ENCODE measurements around the gene KCNAB3.

Gene KCNAB3

GRCh38 chr17:7897090-7897489, 32.6 kb downstream of the KCNAB3 start:
- DNase-seq = no peak

- no peak for DNase-seq
Observed at GRCh38 chr17:7894866-7895265, 34.8 kb downstream of the KCNAB3 start.

GRCh38 chr17:7894226-7894625, 35.4 kb downstream of the KCNAB3 start:
- DNase-seq = no peak

DNA sequence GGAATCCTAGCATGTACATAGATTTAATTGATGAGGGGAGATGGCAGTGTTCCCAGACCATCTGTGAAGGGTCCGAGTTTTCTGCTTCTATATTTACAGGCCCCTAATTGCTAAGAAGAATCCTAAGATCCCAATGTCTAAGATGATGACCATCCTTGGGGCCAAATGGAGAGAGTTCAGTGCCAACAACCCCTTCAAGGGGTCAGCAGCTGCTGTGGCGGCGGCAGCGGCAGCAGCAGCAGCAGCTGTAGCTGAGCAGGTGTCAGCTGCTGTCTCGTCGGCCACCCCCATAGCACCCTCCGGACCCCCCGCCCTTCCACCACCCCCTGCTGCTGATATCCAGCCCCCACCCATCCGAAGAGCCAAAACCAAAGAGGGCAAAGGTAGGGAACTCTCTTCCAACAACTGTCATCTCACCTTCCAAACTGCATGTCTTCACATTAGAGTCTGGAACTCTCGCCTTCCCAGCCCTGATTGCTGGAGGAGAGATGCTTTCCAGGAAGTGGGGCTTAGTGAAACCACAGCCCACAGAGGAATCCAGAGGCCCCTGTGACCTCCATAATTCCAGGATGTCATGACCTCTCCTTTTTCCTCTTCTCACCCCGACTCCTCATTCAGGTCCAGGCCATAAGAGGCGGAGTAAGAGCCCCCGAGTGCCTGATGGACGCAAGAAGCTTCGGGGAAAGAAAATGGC, 36.3 kb downstream of the KCNAB3 start:
- DNase-seq = no peak

DNA sequence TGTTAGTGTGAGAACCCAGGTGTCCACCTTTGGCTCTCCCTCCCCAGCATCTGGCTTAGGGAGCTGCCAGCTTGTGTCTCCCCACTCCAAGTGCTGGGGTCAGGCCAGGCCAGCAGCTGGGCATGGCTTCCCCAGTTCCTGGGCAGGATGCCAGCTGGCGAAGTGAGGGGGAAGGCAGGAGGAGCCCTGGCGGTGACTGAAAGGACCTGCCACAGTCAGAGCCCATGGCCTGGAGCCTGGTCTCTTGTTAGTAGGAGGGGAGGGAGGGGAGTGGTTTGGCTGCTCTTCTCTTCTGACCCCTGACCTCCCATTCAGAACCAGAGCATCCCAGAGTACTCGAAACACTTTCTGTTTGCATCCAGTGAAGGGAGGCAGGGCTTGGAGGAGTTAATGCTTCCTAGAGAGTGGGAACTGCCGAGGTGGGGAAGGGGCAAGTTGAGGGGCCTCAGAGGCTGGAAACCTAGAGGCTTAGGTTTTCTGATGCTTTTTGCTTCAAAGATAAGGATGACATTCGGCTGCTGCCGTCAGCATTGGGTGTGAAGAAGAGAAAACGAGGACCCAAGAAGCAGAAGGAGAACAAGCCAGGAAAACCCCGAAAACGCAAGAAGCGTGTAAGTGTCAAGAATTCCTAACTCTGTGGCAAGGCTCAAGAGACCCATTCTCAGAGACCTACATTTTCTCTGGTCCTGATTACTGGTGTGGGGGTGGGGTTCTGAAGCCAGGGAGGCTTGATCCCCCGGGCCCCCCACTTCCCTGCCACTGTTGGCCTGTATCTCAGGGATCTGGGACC, 40.3 kb downstream of the KCNAB3 start:
- peak; percentile 61 to 69 for DNase-seq

- DNase-seq = peak; percentile 71 to 81
Observed at GRCh38 chr17:7888184-7888920, 41.3 kb downstream of the KCNAB3 start, which contains the start of gene CHD3. Gene CHD3, plus strand, starts transcription at chr17:7888789. Its CDS starts 212 bp downstream, at chr17:7889001.

DNA sequence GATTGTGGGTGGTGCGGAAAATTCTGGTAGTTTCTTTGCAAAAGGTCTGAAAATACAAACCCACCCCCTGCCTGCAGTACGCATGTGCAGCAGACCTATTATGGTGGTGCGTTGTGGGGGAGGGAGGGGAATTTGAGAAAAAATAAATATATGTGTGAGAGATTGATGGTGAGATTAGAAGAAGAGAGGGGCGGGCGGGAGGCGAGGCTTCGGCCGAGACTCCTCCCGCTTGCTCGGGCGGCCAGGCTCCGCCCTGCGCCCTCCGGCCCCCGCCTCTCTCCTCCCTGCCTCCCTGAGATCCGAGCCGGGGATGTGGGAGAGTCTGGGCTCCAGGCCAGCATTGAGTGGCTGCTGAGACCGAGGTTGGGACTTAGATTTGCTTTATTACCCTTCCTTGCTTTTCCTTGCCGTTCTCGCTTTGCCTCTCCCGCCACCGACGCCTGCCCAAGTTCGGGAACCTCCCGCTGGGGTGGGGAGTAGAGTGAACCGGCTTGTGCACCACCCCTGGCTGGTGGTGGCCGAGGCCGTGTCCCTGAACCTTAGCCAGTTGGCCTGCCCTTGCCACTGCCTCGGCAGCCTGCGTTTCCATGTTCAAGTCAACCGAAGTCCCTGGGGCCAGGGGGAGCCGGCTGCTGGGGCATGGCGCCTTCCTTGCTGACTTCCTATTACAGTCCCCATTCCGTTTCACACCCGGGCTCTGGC, 42.0 kb downstream of the KCNAB3 start:
- DNase-seq = peak; percentile 91 to 94

DNA sequence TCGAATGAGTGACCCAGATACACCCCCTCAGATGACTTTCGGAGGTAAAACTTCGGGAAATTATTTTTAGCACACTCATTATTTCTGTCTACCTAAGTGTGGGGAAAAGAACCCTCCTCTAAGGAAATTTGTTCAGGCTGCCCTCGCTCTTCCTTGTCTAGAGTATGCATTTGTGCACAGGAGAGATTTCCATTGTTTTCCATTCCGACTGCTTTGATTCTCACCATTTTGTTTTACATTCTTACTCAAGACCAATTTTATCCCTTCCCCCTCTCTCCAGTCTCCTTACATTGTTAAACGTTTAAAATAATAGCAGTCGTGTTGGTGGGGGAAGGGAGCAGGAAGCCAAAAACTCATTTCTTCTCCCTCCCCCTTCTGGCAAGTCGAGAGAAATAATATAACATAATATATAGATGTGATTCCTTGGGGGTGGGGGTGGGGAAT, 42.6 kb downstream of the KCNAB3 start:
- DNase-seq = no peak

- peak; percentile 60 to 68 for DNase-seq
Observed at GRCh38 chr17:7886227-7887037, 43.2 kb downstream of the KCNAB3 start.

DNA sequence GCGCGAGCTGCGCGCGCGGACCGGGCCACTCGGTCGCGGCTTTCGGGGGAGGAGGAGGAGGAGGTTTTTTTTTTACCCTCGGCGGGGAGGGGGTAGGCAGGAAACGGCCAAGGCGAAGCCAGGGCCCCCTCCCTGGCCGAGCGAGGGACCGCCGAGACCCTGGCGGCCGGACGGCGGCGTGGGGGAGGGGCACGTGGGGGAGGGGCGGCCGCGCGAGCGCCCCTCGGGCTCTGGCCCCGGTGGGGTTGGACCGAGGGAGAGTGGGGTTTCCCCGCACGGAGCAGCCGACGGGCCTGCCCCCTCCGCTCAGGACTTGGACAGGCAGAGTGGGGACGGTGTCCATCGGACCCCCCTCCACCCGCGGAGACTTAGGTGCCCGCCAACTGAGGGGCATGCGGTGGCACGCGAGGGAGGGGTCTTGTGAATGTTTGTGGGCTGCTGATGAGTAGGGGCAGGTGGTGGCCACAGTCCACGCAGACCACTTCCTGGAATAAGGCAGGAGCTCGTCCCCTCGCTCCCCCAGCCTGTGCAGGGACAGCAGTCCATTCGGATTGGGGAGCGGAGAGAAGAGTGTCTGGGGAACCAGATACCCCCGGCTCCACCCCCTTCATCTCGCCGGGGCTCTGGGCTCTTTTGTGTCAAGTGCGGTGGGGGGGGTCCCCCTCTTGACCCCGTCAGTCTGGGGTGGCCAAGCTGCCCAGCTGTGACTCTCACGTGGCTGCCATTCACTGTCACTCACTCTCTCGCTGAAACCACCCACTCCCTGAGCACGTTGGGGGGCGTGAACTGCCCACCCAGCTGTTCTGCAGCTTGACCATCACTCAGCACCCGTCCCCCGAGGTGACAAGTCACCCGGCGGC, 44.1 kb downstream of the KCNAB3 start:
- DNase-seq = peak; percentile 48 to 59

- DNase-seq = peak; percentile 29 to 36
Observed at GRCh38 chr17:7884581-7885366, 44.9 kb downstream of the KCNAB3 start.

DNA sequence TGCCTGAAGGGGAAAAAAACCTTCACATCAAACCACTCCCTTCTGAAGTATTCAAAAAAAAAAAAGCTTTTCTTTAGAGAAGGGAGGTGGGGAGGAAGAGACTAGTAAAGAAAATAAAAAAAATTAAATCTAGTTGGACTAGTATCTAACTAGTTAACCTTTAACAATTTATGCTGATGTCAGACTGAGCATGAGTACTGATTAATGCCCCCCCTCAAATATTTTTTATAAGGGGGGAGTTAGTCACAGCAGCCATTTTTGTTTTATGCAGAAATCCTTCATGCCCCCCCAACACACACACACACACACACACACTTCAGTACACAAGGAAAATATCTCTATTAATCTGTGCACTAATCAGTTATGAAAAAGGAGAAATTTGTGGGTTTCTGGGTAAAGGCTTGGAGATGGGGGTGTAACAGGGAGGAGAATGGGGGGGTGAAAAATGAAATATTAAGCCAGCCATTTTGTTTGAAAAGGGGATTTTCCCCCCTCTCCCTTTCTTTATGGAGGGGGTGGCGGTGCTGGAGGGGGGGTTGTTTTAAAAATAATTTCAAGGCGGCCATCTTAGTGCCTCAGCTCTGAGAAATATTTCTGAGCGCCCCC, 45.8 kb downstream of the KCNAB3 start:
- DNase-seq = peak; percentile 33 to 35

- no peak for DNase-seq
Observed at GRCh38 chr17:7882629-7883028, 47.0 kb downstream of the KCNAB3 start.

- peak in 1 of 2 experiments; percentile 12 for DNase-seq
Observed at GRCh38 chr17:7882068-7882467, 47.6 kb downstream of the KCNAB3 start.

DNA sequence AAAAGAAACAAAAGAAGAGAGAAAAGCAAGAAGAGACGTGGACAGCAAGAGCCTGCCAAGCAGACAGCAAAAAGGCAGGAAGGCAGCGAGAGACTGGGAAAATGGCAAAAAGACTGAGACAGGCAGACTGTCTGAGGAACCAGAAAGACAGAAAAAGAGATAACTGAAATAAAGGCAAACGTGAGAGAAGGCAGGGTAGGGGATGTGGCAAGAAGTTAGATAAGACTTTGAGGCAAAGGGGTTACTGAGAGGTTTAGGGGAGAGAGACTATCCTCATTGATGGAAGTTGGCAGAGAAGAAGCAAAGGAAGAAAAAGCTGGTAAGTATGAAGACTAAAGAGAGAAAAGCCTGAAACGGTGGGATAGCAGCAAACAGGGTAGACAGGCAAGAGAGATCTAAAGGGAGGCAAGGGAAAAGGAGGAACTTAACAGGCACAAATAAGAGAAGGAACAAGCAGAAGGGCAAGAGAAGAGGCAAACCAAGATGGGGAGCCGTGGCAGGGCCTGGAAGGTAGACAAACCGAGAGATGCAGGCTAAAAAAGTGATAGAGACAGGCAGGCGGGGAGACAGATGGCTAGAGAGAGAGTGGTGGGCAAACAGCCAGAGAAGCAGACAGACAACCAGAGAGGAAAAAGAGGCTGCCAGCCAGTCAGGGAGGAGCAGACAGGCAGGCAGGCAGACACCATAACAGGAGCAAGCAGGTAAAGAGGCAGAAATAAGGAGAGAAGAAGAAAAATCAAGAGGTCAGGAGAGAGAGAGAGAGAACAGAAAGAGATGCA, 48.2 kb downstream of the KCNAB3 start:
- DNase-seq = no peak

DNA sequence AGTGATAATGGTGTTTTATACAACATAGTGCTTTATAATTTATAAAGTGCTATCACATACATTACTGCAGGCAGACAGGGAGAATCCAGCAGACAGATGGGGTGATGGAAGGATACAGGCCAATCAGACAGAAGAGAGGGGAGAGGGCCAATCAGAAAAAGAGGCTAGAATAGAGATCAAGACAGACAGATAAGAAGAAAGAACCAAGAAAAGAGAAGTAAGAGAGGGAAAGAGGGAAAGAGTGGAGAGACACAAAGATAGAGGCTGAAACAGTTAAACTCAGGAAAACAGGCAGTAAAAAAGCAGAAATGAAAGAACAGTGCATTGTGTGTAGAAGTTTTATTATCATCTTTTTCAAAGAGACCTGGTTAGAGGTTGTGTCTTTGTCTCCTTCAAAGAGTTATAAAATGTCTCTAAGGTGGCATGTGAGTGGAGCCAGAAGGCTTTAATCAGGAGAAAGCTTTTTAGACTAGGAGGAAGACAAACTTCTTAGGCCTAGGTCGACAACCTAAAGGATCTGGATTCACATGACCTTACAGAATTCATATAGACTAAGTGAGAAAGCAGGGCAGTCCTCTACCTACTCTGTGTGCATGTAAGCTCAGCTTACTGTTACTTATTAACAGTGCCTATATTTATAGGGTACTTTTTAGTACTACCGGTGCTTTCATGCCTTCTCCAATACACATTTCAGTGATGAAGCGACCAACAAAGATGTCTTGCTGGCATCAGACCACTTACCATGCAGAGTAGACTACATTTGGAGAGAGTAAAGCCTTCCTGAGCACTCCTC, 49.4 kb downstream of the KCNAB3 start:
- no peak for DNase-seq

GRCh38 chr17:7878234-7878633, 51.4 kb downstream of the KCNAB3 start:
- DNase-seq = no peak
